ENCODE measurements around the gene SGIP1.
A peak's percentile ranks its signal among the peaks of the same experiment; 100 is the strongest.

SGIP1 gene

DNA sequence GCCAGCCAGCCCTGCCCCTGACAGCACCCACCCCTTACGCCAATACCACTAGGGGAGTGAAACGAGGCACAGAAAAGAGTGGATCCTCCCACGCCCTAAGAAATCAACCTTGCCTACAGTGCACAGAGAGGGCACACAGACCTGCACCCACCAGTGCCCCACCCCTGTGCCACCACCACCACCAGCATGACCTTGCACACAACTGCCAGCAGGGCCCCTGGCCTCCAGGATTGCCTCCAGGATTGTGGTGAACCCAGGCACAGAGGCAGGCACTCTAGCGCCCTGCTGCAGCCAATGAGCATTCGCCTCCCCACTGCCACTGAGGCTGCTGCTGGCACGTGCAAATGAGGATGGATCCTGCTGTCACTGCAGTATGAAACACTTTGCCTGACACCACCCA is 23.5 kb upstream of the SGIP1 start:
- Histone ChIP-seq H2AFZ (ENCODE audit: insufficient read depth, low read length, poor library complexity) (no peak overlapping the region), H3K79me2 (ENCODE audit: control insufficient read depth, insufficient read depth, low read length, poor library complexity) (no peaks in the 10 kb centered on the region), H2BK5ac (ENCODE audit: low read depth, low read length, poor library complexity) (no peak overlapping the region), H3K9ac (ENCODE audit: low read length) (no peak overlapping the region), H3K23ac (ENCODE audit: low read length) (no peak overlapping the region), H3K27ac (ENCODE audit: low read depth, low read length) (no peak overlapping the region), H4K91ac (ENCODE audit: low read depth, low read length) (no peak overlapping the region), H2BK12ac (ENCODE audit: low read length) (no peak overlapping the region), H3K79me1 (ENCODE audit: low read length) (no peaks in the 10 kb centered on the region), H3K14ac (ENCODE audit: low read length) (no peak overlapping the region), H2BK120ac (ENCODE audit: insufficient read depth, low read length, poor library complexity) (no peak overlapping the region), H3K18ac (ENCODE audit: low read length) (no peak overlapping the region), H3K9me3 (ENCODE audit: insufficient read depth, low read depth, low read length) (peaks cover 3% of the 10 kb centered on the region), H3K27me3 (ENCODE audit: insufficient read depth, low read length) (no peaks in the 10 kb centered on the region), H3K4me1 (ENCODE audit: control insufficient read depth in 1 of 2, insufficient read depth in 2 of 2, low read length in 2 of 2) (no peaks in the 10 kb centered on the region), H3K4me3 (ENCODE audit: low read depth, low read length) (peak overlapping the region; percentile 47), H3K4me2 (ENCODE audit: low read length) (no peak overlapping the region), H4K12ac (ENCODE audit: low read depth, low read length) (no peak overlapping the region), H3K4ac (ENCODE audit: low read depth, low read length) (no peak overlapping the region), H2AK5ac (ENCODE audit: low read length) (no peak overlapping the region), H4K8ac (ENCODE audit: low read depth, low read length) (no peak overlapping the region), H3K36me3 (ENCODE audit: control insufficient read depth in 1 of 2, insufficient read depth in 2 of 2, low read length in 2 of 2) (no peaks in the 10 kb centered on the region)
- DNase-seq, result no peak
- no CpG with 5 or more reads among the region's 6 CpGs for WGBS (ENCODE audit: extremely low coverage, insufficient coverage, insufficient read length)

DNA sequence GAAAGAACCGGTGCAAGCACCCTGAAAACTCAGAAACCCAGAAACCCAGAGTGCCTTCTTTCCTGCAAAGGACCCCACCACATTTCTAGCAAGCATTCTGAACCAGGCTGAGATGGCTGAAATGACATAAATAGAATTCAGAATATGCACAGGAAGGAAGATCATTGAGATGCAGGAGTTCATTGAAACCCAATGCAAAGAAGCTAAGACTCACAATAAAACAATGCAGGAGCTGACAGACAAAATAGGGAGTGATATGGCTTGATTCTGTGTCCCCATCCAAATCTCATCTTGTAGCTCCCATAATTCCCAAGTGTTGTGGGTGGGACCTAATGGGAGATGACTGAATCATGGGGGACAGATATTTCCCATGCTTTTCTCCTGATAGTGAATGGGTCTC is 22.8 kb upstream of the SGIP1 start:
- Histone ChIP-seq H3K79me1 (ENCODE audit: low read length) (no peaks in the 10 kb centered on the region), H2AFZ (ENCODE audit: insufficient read depth, low read length, poor library complexity) (no peak overlapping the region), H3K9me3 (ENCODE audit: insufficient read depth, low read depth, low read length) (peaks cover 3% of the 10 kb centered on the region), H3K9ac (ENCODE audit: low read length) (no peak overlapping the region), H4K8ac (ENCODE audit: low read depth, low read length) (no peak overlapping the region), H2BK12ac (ENCODE audit: low read length) (no peak overlapping the region), H3K4me1 (ENCODE audit: control insufficient read depth in 1 of 2, insufficient read depth in 2 of 2, low read length in 2 of 2) (no peaks in the 10 kb centered on the region), H3K23ac (ENCODE audit: low read length) (no peak overlapping the region), H3K4me2 (ENCODE audit: low read length) (no peak overlapping the region), H3K79me2 (ENCODE audit: control insufficient read depth, insufficient read depth, low read length, poor library complexity) (no peaks in the 10 kb centered on the region), H2BK5ac (ENCODE audit: low read depth, low read length, poor library complexity) (no peak overlapping the region), H3K36me3 (ENCODE audit: control insufficient read depth in 1 of 2, insufficient read depth in 2 of 2, low read length in 2 of 2) (no peaks in the 10 kb centered on the region), H3K18ac (ENCODE audit: low read length) (no peak overlapping the region), H3K4me3 (ENCODE audit: low read depth, low read length) (no peak overlapping the region), H4K91ac (ENCODE audit: low read depth, low read length) (no peak overlapping the region), H3K27me3 (ENCODE audit: insufficient read depth, low read length) (no peaks in the 10 kb centered on the region), H3K14ac (ENCODE audit: low read length) (no peak overlapping the region), H3K4ac (ENCODE audit: low read depth, low read length) (no peak overlapping the region), H2BK120ac (ENCODE audit: insufficient read depth, low read length, poor library complexity) (no peak overlapping the region), H4K12ac (ENCODE audit: low read depth, low read length) (no peak overlapping the region), H2AK5ac (ENCODE audit: low read length) (no peak overlapping the region), H3K27ac (ENCODE audit: low read depth, low read length) (no peak overlapping the region)
- DNase-seq, result no peak
- WGBS (ENCODE audit: extremely low coverage, insufficient coverage, insufficient read length), result no CpG with 5 or more reads among the region's 1 CpG

DNA sequence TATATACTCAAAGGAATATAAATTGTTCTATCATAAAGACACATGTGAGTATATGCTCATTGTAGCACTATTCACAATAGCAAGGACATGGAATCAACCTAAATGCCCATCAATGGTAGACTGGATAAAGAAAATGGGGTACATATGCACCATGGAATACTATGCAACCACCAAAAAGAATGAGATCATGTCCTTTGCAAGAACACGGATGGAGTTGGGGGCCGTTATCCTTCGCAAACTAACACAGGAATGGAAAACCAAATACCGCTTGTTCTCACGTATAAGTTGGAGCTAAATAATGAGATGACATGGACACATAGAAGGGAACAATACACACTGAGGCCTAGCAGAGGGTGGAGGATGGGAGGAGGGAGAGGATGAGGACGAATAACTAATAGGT is 16.0 kb upstream of the SGIP1 start:
- DNase-seq, result no peak
- no peak overlapping the region for H3K4me2 ChIP-seq (ENCODE audit: low read length)
- no peak overlapping the region for H2BK12ac ChIP-seq (ENCODE audit: low read length)
- H2AFZ ChIP-seq (ENCODE audit: insufficient read depth, low read length, poor library complexity), result no peak overlapping the region
- no peak overlapping the region for H3K4ac ChIP-seq (ENCODE audit: low read depth, low read length)
- no peaks in the 10 kb centered on the region for H3K9me3 ChIP-seq (ENCODE audit: insufficient read depth, low read depth, low read length)
- no peak overlapping the region for H4K12ac ChIP-seq (ENCODE audit: low read depth, low read length)
- H3K18ac ChIP-seq (ENCODE audit: low read length), result no peak overlapping the region
- no peak overlapping the region for H2BK120ac ChIP-seq (ENCODE audit: insufficient read depth, low read length, poor library complexity)
- WGBS (ENCODE audit: extremely low coverage, insufficient coverage, insufficient read length), result no CpG with 5 or more reads among the region's 6 CpGs
- no peak overlapping the region for H2AK5ac ChIP-seq (ENCODE audit: low read length)
- no peak overlapping the region for H3K9ac ChIP-seq (ENCODE audit: low read length)
- no peak overlapping the region for H3K27ac ChIP-seq (ENCODE audit: low read depth, low read length)
- no peak overlapping the region for H2BK5ac ChIP-seq (ENCODE audit: low read depth, low read length, poor library complexity)
- no peak overlapping the region for H3K23ac ChIP-seq (ENCODE audit: low read length)
- H3K79me2 ChIP-seq (ENCODE audit: control insufficient read depth, insufficient read depth, low read length, poor library complexity), result no peaks in the 10 kb centered on the region
- no peaks in the 10 kb centered on the region for H3K36me3 ChIP-seq (ENCODE audit: control insufficient read depth in 1 of 2, insufficient read depth in 2 of 2, low read length in 2 of 2)
- no peak overlapping the region for H3K4me3 ChIP-seq (ENCODE audit: low read depth, low read length)
- H4K91ac ChIP-seq (ENCODE audit: low read depth, low read length), result no peak overlapping the region
- H3K4me1 ChIP-seq (ENCODE audit: control insufficient read depth in 1 of 2, insufficient read depth in 2 of 2, low read length in 2 of 2), result peaks cover 0 to 1% of the 10 kb centered on the region in 2 experiments
- H3K27me3 ChIP-seq (ENCODE audit: insufficient read depth, low read length), result no peaks in the 10 kb centered on the region
- H3K14ac ChIP-seq (ENCODE audit: low read length), result no peak overlapping the region
- H3K79me1 ChIP-seq (ENCODE audit: low read length), result no peaks in the 10 kb centered on the region
- H4K8ac ChIP-seq (ENCODE audit: low read depth, low read length), result no peak overlapping the region

DNA sequence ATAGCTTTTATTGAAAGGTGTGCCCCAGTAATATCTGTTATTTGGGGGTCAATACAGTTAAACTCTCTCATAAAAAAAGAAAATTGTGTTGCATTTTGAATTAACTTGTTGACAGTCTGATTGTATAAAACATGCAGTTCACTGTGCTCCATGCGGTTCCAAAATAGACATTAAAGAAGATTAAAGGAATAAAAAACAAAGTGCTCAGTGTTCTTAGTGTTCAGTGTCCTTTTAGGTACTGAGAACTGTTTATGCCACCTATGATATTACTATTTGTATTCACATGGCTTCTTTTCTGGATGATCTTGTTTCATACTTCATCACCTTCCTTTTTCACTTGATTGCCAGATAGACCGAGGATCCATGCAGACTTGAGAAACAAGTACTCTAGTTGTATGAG is 15.3 kb upstream of the SGIP1 start:
- H3K4me2 ChIP-seq (ENCODE audit: low read length), result no peak overlapping the region
- H3K14ac ChIP-seq (ENCODE audit: low read length), result no peak overlapping the region
- H2AK5ac ChIP-seq (ENCODE audit: low read length), result no peak overlapping the region
- H3K23ac ChIP-seq (ENCODE audit: low read length), result no peak overlapping the region
- no peak overlapping the region for H3K9ac ChIP-seq (ENCODE audit: low read length)
- no peak overlapping the region for H2AFZ ChIP-seq (ENCODE audit: insufficient read depth, low read length, poor library complexity)
- no peaks in the 10 kb centered on the region for H3K27me3 ChIP-seq (ENCODE audit: insufficient read depth, low read length)
- no peak overlapping the region for H2BK120ac ChIP-seq (ENCODE audit: insufficient read depth, low read length, poor library complexity)
- no peak overlapping the region for H2BK5ac ChIP-seq (ENCODE audit: low read depth, low read length, poor library complexity)
- WGBS (ENCODE audit: extremely low coverage, insufficient coverage, insufficient read length), result no CpG with 5 or more reads among the region's 2 CpGs
- no peak overlapping the region for H3K27ac ChIP-seq (ENCODE audit: low read depth, low read length)
- H4K91ac ChIP-seq (ENCODE audit: low read depth, low read length), result no peak overlapping the region
- H3K4ac ChIP-seq (ENCODE audit: low read depth, low read length), result no peak overlapping the region
- no peak for DNase-seq
- H3K4me1 ChIP-seq (ENCODE audit: control insufficient read depth in 1 of 2, insufficient read depth in 2 of 2, low read length in 2 of 2), result peaks cover 0 to 1% of the 10 kb centered on the region in 2 experiments
- no peaks in the 10 kb centered on the region for H3K79me2 ChIP-seq (ENCODE audit: control insufficient read depth, insufficient read depth, low read length, poor library complexity)
- no peaks in the 10 kb centered on the region for H3K9me3 ChIP-seq (ENCODE audit: insufficient read depth, low read depth, low read length)
- no peak overlapping the region for H4K12ac ChIP-seq (ENCODE audit: low read depth, low read length)
- no peak overlapping the region for H4K8ac ChIP-seq (ENCODE audit: low read depth, low read length)
- H3K4me3 ChIP-seq (ENCODE audit: low read depth, low read length), result no peak overlapping the region
- no peaks in the 10 kb centered on the region for H3K36me3 ChIP-seq (ENCODE audit: control insufficient read depth in 1 of 2, insufficient read depth in 2 of 2, low read length in 2 of 2)
- no peak overlapping the region for H3K18ac ChIP-seq (ENCODE audit: low read length)
- no peak overlapping the region for H2BK12ac ChIP-seq (ENCODE audit: low read length)
- H3K79me1 ChIP-seq (ENCODE audit: low read length), result no peaks in the 10 kb centered on the region

All from trophoblast cell (in vitro differentiated cells and primary cell).